HG02571 (cell line): Measurements from ENCODE around the gene ZAP70.

Source experiments
- ATAC-seq: cut with Tn5 transposase; IDR thresholded peaks from one replicate; pipeline ENCODE4 v1.9.1; 2021; ENCODE audit warnings: mild to moderate bottlenecking, moderate library complexity; ENCODE audit not compliant: unreplicated experiment

Gene ZAP70

GRCh38 chr2:97732436-97733340, 19.3 kb downstream of the ZAP70 start:
- ATAC-seq, result no peak

GRCh38 chr2:97733341-97734035, 20.1 kb downstream of the ZAP70 start:
- no peak for ATAC-seq

GRCh38 chr2:97734061-97735051, 21.0 kb downstream of the ZAP70 start:
- ATAC-seq, result no peak

GRCh38 chr2:97735161-97735561, 21.8 kb downstream of the ZAP70 start:
- ATAC-seq, result no peak

- ATAC-seq, result no peak
Measured at GRCh38 chr2:97736185-97736584, 22.8 kb downstream of the ZAP70 start.

GRCh38 chr2:97736608-97737330, 23.4 kb downstream of the ZAP70 start:
- ATAC-seq, result no peak

- ATAC-seq, result no peak
Measured at GRCh38 chr2:97737421-97738178, 24.2 kb downstream of the ZAP70 start.

- ATAC-seq, result no peak
Measured at GRCh38 chr2:97738179-97739019, 25.0 kb downstream of the ZAP70 start.

- no peak for ATAC-seq
Measured at GRCh38 chr2:97739020-97739892, 25.9 kb downstream of the ZAP70 start.

- no peak for ATAC-seq
Measured at GRCh38 chr2:97739893-97740245, 26.5 kb downstream of the ZAP70 start.

GRCh38 chr2:97740590-97741182, 27.3 kb downstream of the ZAP70 start:
- ATAC-seq, result no peak

- no peak for ATAC-seq
Measured at GRCh38 chr2:97741251-97741650, 27.9 kb downstream of the ZAP70 start.

GRCh38 chr2:97741686-97742085, 28.3 kb downstream of the ZAP70 start:
- ATAC-seq, result no peak

GRCh38 chr2:97742381-97742847, 29.0 kb downstream of the ZAP70 start:
- no peak for ATAC-seq

- no peak for ATAC-seq
Measured at GRCh38 chr2:97743913-97744312, 30.5 kb downstream of the ZAP70 start.

- no peak for ATAC-seq
Measured at GRCh38 chr2:97745474-97746174, 32.2 kb downstream of the ZAP70 start.

- no peak for ATAC-seq
Measured at GRCh38 chr2:97747285-97747684, 33.9 kb downstream of the ZAP70 start.
